Keratinocyte (primary cell): ENCODE results near the gene PNLIPRP3. TPM values are rescaled to one million over a fixed set of nuclear protein-coding genes. Genes with fewer than 3 reads are reported as not detected.

Experiments
- DNase-seq: peaks from one replicate; pipeline ENCODE4 v3.0.0-alpha.2; 2011; ENCODE audit warnings: low read depth, missing footprints, low spot score
- FAIRE-seq: peaks from 2 replicates; lab custom pipeline; 2011; peaks lifted over from hg19 to GRCh38; lab: Jason Lieb, UNC
- H2AFZ ChIP-seq: 2 replicates; pipeline ENCODE4 v1.6.0; 2012; ENCODE audit warnings: low read length, control low read depth, inconsistent platforms; ENCODE audit not compliant: control insufficient read depth
- H3K27ac ChIP-seq: 2 replicates; pipeline ENCODE4 v1.5.1; 2011; ENCODE audit warnings: low read length; ENCODE audit not compliant: control insufficient read depth, insufficient read depth
- H3K27me3 ChIP-seq: 3 replicates; pipeline ENCODE4 v1.6.0; 2011; ENCODE audit warnings: low read length; ENCODE audit not compliant: control insufficient read depth, insufficient read depth; ENCODE audit errors: extremely low read depth
- H3K36me3 ChIP-seq, 2 experiments: 2 replicates in 1 of 2; 3 replicates in 1 of 2; pipeline ENCODE4 v1.5.1; 2011; ENCODE audit warnings: low read length in 2 of 2, mild to moderate bottlenecking in 1 of 2; ENCODE audit not compliant: control insufficient read depth in 2 of 2, insufficient read depth in 2 of 2; ENCODE audit errors: extremely low read depth in 1 of 2
- H3K4me1 ChIP-seq: 3 replicates; pipeline ENCODE4 v1.5.1; 2011; ENCODE audit warnings: low read length; ENCODE audit not compliant: control insufficient read depth, insufficient read depth; ENCODE audit errors: extremely low read depth
- H3K4me2 ChIP-seq: 3 replicates; pipeline ENCODE4 v1.6.0; 2011; ENCODE audit warnings: low read depth, low read length; ENCODE audit not compliant: control insufficient read depth, insufficient read depth; ENCODE audit errors: extremely low read depth
- H3K4me3 ChIP-seq, 3 experiments: fragments of 200-600 bp in 1 of 3; sonication (generic) in 1 of 3; 2 replicates in 2 of 3; 3 replicates in 1 of 3; pipeline ENCODE4 v1.5.1; 2011 to 2016; ENCODE audit warnings: low read length in 3 of 3, mild to moderate bottlenecking in 3 of 3, control low read depth in 2 of 3, inconsistent platforms in 1 of 3, low read depth in 1 of 3, mixed read lengths in 1 of 3, mixed run types in 1 of 3, moderate library complexity in 1 of 3; ENCODE audit not compliant: control insufficient read depth in 2 of 3, insufficient read depth in 2 of 3; ENCODE audit errors: extremely low read depth in 1 of 3
- H3K79me2 ChIP-seq: 2 replicates; pipeline ENCODE4 v1.6.0; 2012; ENCODE audit warnings: low read length; ENCODE audit not compliant: control insufficient read depth, insufficient read depth
- H3K9ac ChIP-seq: 3 replicates; pipeline ENCODE4 v1.6.0; 2011; ENCODE audit warnings: low read length; ENCODE audit not compliant: control insufficient read depth, insufficient read depth; ENCODE audit errors: extremely low read depth
- H3K9me1 ChIP-seq: 3 replicates; pipeline ENCODE4 v1.6.0; 2011; ENCODE audit warnings: low read length; ENCODE audit not compliant: control insufficient read depth, insufficient read depth; ENCODE audit errors: extremely low read depth
- H3K9me3 ChIP-seq: 2 replicates; pipeline ENCODE4 v1.5.1; 2012; ENCODE audit warnings: low read depth, low read length; ENCODE audit not compliant: control insufficient read depth
- H4K20me1 ChIP-seq: 3 replicates; pipeline ENCODE4 v1.6.0; 2011; ENCODE audit warnings: low read length; ENCODE audit not compliant: control insufficient read depth, insufficient read depth; ENCODE audit errors: extremely low read depth
- EZH2 ChIP-seq: IDR thresholded peaks from one replicate; pipeline ENCODE4 v1.6.1; 2012; ENCODE audit warnings: inconsistent platforms, mild to moderate bottlenecking, low read length, moderate library complexity
- dilution Hi-C: fragments of 300-500 bp; cut with MboI; formaldehyde crosslinking; loops from one replicate; pipeline ENCODE4 v1.7.0; 2020; ENCODE audit warnings: low sequenced_read_pairs; ENCODE audit not compliant: extremely low pct_ligation_motif_present
- polyA plus RNA-seq, 5 experiments: library from polyadenylated mRNA; depleted of rRNA in 3 of 5; stranded (reverse) in 3 of 5; stranded (forward) in 1 of 5; unstranded in 1 of 5; fragments of >200 nt; gene quantifications; 1 replicate in 1 of 5; 2 replicates in 3 of 5; 3 replicates in 1 of 5; pipeline versions ENCODE4 v1.2.1 to v1.2.3, GENCODE V29; 2011 to 2012; ENCODE audit warnings: missing spikeins in 2 of 5, low read depth in 1 of 5, low replicate concordance in 1 of 5
- TF ChIP-seq, protein P1 (sequence below), 3 experiments: IDR thresholded peaks in 1 of 3; conservative IDR thresholded peaks in 1 of 3; optimal IDR thresholded peaks in 1 of 3; 2 replicates in 2 of 3; 3 replicates in 1 of 3; pipeline versions ENCODE3 to v1.5.1; 2011; ENCODE audit warnings: low read length in 3 of 3, mild to moderate bottlenecking in 3 of 3, moderate library complexity in 2 of 3, control low read depth in 1 of 3, inconsistent platforms in 1 of 3; ENCODE audit not compliant: insufficient read depth in 2 of 3; ENCODE audit errors: extremely low read depth in 1 of 3

PNLIPRP3 gene
- polyA plus RNA-seq, 1 donor (not counting 4 experiments of a cell fraction or from before 2014, with no cell fraction given): 117 TPM

GRCh38 chr10:116451711-116452337 lies 24.2 kb downstream of the PNLIPRP3 start:
- TF ChIP-seq, protein P1, sequence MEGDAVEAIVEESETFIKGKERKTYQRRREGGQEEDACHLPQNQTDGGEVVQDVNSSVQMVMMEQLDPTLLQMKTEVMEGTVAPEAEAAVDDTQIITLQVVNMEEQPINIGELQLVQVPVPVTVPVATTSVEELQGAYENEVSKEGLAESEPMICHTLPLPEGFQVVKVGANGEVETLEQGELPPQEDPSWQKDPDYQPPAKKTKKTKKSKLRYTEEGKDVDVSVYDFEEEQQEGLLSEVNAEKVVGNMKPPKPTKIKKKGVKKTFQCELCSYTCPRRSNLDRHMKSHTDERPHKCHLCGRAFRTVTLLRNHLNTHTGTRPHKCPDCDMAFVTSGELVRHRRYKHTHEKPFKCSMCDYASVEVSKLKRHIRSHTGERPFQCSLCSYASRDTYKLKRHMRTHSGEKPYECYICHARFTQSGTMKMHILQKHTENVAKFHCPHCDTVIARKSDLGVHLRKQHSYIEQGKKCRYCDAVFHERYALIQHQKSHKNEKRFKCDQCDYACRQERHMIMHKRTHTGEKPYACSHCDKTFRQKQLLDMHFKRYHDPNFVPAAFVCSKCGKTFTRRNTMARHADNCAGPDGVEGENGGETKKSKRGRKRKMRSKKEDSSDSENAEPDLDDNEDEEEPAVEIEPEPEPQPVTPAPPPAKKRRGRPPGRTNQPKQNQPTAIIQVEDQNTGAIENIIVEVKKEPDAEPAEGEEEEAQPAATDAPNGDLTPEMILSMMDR (optimal IDR thresholded peaks at IDR 0.05 in 1 of 3, IDR thresholded peaks at IDR 0.05 in 1 of 3, conservative IDR thresholded peaks at IDR 0.05 in 1 of 3; ENCODE audit: extremely low read depth in 1 of 3, insufficient read depth in 2 of 3, low read length in 3 of 3): no peak
- TF ChIP-seq EZH2: no peak
- dilution Hi-C loops: no loop called here

GRCh38 chr10:116452338-116452720 lies 24.7 kb downstream of the PNLIPRP3 start:
- no peak overlapping the region for H3K27ac ChIP-seq
- H3K4me1 ChIP-seq: no peaks in the 10 kb centered on the region
- no peak overlapping the region for H3K4me2 ChIP-seq
- H3K9me3 ChIP-seq: no peaks in the 10 kb centered on the region
- TF ChIP-seq EZH2: no peak
- TF ChIP-seq, protein P1 (optimal IDR thresholded peaks at IDR 0.05 in 1 of 3, IDR thresholded peaks at IDR 0.05 in 1 of 3, conservative IDR thresholded peaks at IDR 0.05 in 1 of 3; ENCODE audit: extremely low read depth in 1 of 3, insufficient read depth in 2 of 3, low read length in 3 of 3): no peak
- dilution Hi-C loops: no loop called here
- H3K9me1 ChIP-seq: no peaks in the 10 kb centered on the region
- H3K4me3 ChIP-seq: no peak overlapping the region
- FAIRE-seq: no peak
- H4K20me1 ChIP-seq: no peaks in the 10 kb centered on the region
- no peaks in the 10 kb centered on the region for H3K27me3 ChIP-seq
- H2AFZ ChIP-seq: no peak overlapping the region
- no peak overlapping the region for H3K9ac ChIP-seq
- peaks cover 10 to 22% of the 10 kb centered on the region in 2 experiments for H3K36me3 ChIP-seq
- no peaks in the 10 kb centered on the region for H3K79me2 ChIP-seq
- DNase-seq: no peak

More at GRCh38 chr10:116451711-116452337, 24.2 kb downstream of the PNLIPRP3 start:
- Histone ChIP-seq H3K79me2 (no peaks in the 10 kb centered on the region), H3K4me1 (no peaks in the 10 kb centered on the region), H3K36me3 (peaks cover 15 to 22% of the 10 kb centered on the region in 2 experiments), H3K4me3 (no peak overlapping the region), H4K20me1 (no peaks in the 10 kb centered on the region), H3K9me1 (no peaks in the 10 kb centered on the region), H3K27ac (no peak overlapping the region), H3K9ac (no peak overlapping the region), H2AFZ (no peak overlapping the region), H3K27me3 (no peaks in the 10 kb centered on the region), H3K4me2 (no peak overlapping the region), H3K9me3 (no peaks in the 10 kb centered on the region)
- no peak for FAIRE-seq
- no peak for DNase-seq
